Ovary (tissue), 9 donors: ENCODE data around the gene CNTRL. TPM values are rescaled to one million over a fixed set of nuclear protein-coding genes. Genes with fewer than 3 reads are reported as not detected.

Experiments used
- DNase-seq, 5 donors: peaks; one replicate each; pipeline ENCODE4 v3.0.0-alpha.2; 2019 to 2020
- H3K27ac ChIP-seq, 2 donors: fragments of 200-600 bp; one replicate each; pipeline versions ENCODE4 v1.5.1 to v1.8.0; 2019 to 2022
- H3K27me3 ChIP-seq: fragments of 200-600 bp; one replicate; pipeline ENCODE4 v1.8.0; 2022
- H3K36me3 ChIP-seq: fragments of 200-600 bp; sonication (generic); one replicate; pipeline ENCODE4 v1.5.1; 2019
- H3K4me1 ChIP-seq: one replicate; pipeline ENCODE4 v1.8.1; 2013; ENCODE audit warnings: mild to moderate bottlenecking, moderate library complexity; ENCODE audit not compliant: insufficient read depth
- H3K4me3 ChIP-seq: fragments of 200-600 bp; sonication (generic); one replicate; pipeline ENCODE4 v1.5.1; 2017
- H3K9me3 ChIP-seq, 2 donors: fragments of 200-600 bp in 1 of 2; sonication (generic) in 1 of 2; one replicate each; pipeline versions ENCODE4 v1.5.1 to v1.8.1; 2013 to 2019; ENCODE audit warnings: mild to moderate bottlenecking in 1 of 2, moderate library complexity in 1 of 2
- EP300 ChIP-seq: sonication (generic); formaldehyde crosslinking; IDR thresholded peaks from one replicate; pipeline ENCODE4 v1.6.1; 2017; ENCODE audit warnings: antibody characterized with exemption
- POLR2A ChIP-seq: fragments of 450-650 bp; IDR thresholded peaks from one replicate; pipeline ENCODE4 v1.6.1; 2017; ENCODE audit warnings: antibody characterized with exemption, mild to moderate bottlenecking, moderate library complexity
- whole genome bisulfite sequencing, 3 donors: extraction: QIAGEN DNeasy Blood & Tissue Kit in 1 of 3; methylation state at CpG; one replicate each; pipeline versions ENCODE4 v1.1.5 to v1.1.7; 2013 to 2017; 5-methylcytosine and 5-hydroxymethylcytosine counted together
- intact Hi-C, 4 donors: fragments of 100-400 bp; cut with DNase I; formaldehyde crosslinking; loops; one replicate each; pipeline versions ENCODE4 v1.11.0 to v1.15.1; 2022 to 2023
- polyA plus RNA-seq, 2 donors: library from polyadenylated mRNA; stranded (reverse); fragments of 200-250 nt in 1 of 2; fragments of 350-450 nt in 1 of 2; fragmentation: Illumina TruSeq in 1 of 2; extraction: RNeasy Lipid Tissue Mini Kit (QIAGEN cat#74804) in 1 of 2; gene quantifications; one replicate each; pipeline ENCODE4 v1.2.3, GENCODE V29; 2013 to 2014
- total RNA-seq, 7 donors: library from RNA; depleted of rRNA in 2 of 7; stranded (reverse); fragments of >200 nt in 2 of 7; fragmentation: NEBNext Ultra II Directional in 3 of 7; extraction: Animal tissue kit (Norgen Biotek cat#: 25700) in 3 of 7; gene quantifications; one replicate each; pipeline versions ENCODE4 v1.1.0 to v1.2.4, GENCODE V29; 2016 to 2023
- TF ChIP-seq, protein P1 (sequence below), 3 donors: fragments of 450-650 bp in 2 of 3; fragments of 200-600 bp in 1 of 3; IDR thresholded peaks; one replicate each; pipeline versions ENCODE4 v1.5.1 to v1.8.0; 2016 to 2022; ENCODE audit warnings: antibody characterized with exemption in 3 of 3, mild to moderate bottlenecking in 1 of 3
- donor health status: DM: no; HTN: no; CAD: no; lungs with moderate emphysema.
- donor health status: DM: no; HTN: no; CAD: no.
- donor health status: Bipolar disorder and iron deficiency.
- donor health status: DM: yes; HTN: yes; CAD: no.
- donor health status: DM: no; HTN: no; CAD: no.
- donor health status: DM: yes; HTN: yes; CAD: no.

Gene CNTRL
- total and polyA plus RNA-seq, 9 donors = 10.0 to 27.2 (median 19.0) TPM

DNA sequence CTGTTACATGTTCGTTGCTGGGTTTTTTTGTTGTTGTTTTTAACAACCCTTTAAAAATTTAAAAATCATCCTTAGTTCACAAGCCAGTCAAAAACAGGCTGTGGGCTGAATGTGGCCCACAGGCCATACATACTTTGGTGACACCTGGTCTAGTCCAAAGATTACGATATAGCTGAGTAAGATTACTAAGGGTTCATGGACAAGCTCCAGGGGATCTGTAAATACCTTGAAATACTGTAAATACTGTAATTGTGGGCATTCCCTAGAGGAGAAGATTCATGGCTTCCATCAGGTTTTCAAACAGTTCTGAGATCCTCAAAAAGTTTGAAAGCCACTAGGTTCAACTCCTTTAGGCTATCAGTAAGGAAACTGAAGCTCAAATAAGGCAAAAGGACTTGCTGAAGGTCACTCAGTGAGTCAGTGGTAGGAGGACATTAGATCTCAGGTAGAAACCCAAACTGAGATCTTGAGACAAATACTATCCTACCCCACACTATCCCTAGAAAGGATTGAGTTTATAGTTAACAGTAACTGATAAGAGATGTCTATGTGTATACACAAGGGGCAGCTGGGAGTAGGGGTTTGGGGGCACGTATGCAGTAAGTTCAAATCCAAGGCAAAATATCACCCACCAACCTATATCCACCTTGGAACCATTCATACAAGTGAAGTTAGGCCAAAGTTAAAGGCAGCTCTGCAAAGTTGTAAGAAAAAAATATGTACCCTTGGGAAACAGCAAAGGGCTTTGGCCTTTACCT is 109.1 kb downstream of the CNTRL start:
- Histone ChIP-seq H3K27me3 (no peaks in the 10 kb centered on the region), H3K4me3 (no peak overlapping the region), H3K4me1 (peaks cover 2% of the 10 kb centered on the region), H3K27ac (no peak overlapping the region), H3K9me3 (no peaks in the 10 kb centered on the region), H3K36me3 (no peaks in the 10 kb centered on the region)
- intact Hi-C loops = no loop called here
- 78 to 81% (median 80%) methylated on average over 3 of the region's 3 CpGs for WGBS, 3 donors
- no peak for DNase-seq
- TF ChIP-seq POLR2A = no peak
- TF ChIP-seq, protein P1, sequence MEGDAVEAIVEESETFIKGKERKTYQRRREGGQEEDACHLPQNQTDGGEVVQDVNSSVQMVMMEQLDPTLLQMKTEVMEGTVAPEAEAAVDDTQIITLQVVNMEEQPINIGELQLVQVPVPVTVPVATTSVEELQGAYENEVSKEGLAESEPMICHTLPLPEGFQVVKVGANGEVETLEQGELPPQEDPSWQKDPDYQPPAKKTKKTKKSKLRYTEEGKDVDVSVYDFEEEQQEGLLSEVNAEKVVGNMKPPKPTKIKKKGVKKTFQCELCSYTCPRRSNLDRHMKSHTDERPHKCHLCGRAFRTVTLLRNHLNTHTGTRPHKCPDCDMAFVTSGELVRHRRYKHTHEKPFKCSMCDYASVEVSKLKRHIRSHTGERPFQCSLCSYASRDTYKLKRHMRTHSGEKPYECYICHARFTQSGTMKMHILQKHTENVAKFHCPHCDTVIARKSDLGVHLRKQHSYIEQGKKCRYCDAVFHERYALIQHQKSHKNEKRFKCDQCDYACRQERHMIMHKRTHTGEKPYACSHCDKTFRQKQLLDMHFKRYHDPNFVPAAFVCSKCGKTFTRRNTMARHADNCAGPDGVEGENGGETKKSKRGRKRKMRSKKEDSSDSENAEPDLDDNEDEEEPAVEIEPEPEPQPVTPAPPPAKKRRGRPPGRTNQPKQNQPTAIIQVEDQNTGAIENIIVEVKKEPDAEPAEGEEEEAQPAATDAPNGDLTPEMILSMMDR (IDR thresholded peaks at IDR 0.05) = no peak
- TF ChIP-seq EP300 = no peak

DNA sequence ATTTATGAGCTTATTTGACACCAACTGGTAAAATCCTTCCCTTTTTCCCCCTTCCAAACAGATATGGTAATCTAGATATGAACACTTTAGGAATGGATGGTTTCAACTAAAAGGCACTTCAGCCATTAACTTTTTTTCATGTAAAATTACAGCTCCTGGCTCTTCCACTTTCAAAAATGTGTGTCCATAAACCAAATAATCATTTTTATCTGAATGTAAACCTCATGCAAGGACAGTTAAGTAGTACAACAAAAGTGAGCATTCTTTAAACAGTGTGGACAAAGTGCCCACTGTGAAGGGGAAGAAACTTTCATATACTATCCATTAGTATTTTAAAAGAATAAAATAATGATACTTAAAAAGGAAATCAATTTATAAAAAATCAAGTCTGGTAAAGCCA is 109.7 kb downstream of the CNTRL start:
- Histone ChIP-seq H3K27me3 (no peaks in the 10 kb centered on the region), H3K9me3 (no peaks in the 10 kb centered on the region), H3K36me3 (no peaks in the 10 kb centered on the region), H3K4me3 (no peak overlapping the region), H3K27ac (no peak overlapping the region), H3K4me1 (peaks cover 2% of the 10 kb centered on the region)
- intact Hi-C loops = no loop called here
- TF ChIP-seq EP300 = no peak
- DNase-seq = no peak

DNA sequence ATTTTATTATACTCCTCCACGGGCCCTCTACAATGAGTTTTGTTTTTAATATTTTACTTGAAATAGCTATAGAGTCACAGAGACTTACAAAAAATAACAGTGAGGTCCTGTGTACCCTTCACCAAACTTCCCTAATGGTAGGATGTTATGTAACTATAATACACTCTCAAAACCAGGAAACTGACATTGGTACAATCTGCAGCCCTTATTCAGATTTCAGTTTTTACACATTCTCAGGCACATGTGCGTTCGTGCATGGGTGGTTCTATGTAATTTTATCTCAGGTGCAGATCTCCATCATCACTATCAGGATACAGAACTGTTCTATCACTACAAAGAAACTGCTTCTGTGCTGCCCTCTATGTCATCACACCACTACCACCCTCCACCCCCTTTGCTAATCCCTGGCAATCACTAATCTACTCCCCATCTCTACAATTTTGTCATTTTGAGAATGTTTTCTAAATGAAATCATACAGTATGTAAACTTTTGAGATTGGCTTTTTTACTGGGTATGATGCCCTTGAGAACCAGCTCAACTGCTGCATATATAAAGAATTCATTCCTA is 110.5 kb downstream of the CNTRL start:
- Histone ChIP-seq H3K9me3 (no peaks in the 10 kb centered on the region), H3K36me3 (no peaks in the 10 kb centered on the region), H3K4me3 (no peak overlapping the region), H3K4me1 (peaks cover 2% of the 10 kb centered on the region), H3K27me3 (no peaks in the 10 kb centered on the region), H3K27ac (no peak overlapping the region)
- intact Hi-C loops = no loop called here
- no peak for DNase-seq
- 78 to 82% (median 82%) methylated on average over 3 of the region's 3 CpGs for WGBS, 3 donors
- TF ChIP-seq EP300 (no peak), POLR2A (no peak)
- TF ChIP-seq, protein P1 (IDR thresholded peaks at IDR 0.05) = no peak

DNA sequence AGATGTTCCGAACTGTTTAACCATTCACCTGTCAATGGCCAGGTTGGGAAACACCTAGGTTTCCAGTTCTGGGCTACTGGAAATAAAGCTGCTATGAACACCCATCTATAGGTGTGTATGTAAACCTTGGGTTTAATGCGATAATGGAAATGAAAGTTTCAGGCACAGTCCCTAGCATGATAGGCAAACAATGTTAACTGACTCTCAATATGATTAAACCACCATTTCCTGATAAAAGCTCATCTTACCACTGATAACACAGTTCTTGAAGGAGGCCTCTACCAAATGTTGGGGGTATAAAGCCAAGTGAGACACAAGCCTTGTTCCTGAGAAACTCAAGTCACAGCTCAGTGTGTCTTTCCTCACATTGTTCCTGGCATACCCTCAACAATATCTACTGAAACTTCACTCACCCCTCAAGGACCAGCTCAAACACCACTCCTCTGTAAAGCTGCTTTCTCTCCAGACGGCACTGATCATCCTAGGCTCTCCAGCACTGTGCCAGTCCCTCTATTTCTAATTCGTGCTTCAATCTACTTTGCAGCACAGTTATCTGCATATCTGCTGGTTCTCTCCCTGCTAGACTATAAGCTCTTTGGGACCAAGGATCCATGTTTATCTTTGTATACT is 111.1 kb downstream of the CNTRL start:
- Histone ChIP-seq H3K27me3 (no peaks in the 10 kb centered on the region), H3K36me3 (no peaks in the 10 kb centered on the region), H3K4me1 (peaks cover 3% of the 10 kb centered on the region), H3K9me3 (no peaks in the 10 kb centered on the region), H3K4me3 (no peak overlapping the region), H3K27ac (no peak overlapping the region)
- 89 to 96% (median 93%) methylated on average over 4 of the region's 4 CpGs for WGBS, 3 donors
- TF ChIP-seq, protein P1 (IDR thresholded peaks at IDR 0.05) = no peak
- TF ChIP-seq EP300 (no peak), POLR2A (no peak)
- intact Hi-C loops = no loop called here
- DNase-seq = no peak
